AG20443 (cell line): ENCODE measurements around the gene GAS2L2.
A peak's percentile ranks its signal among the peaks of the same experiment; 100 is the strongest.
"Not testable (repeated sequence)": the region's sequence is repeated elsewhere in the genome, so short reads cannot be mapped to it uniquely, and the experiment has no call there.

Source experiments
- DNase-seq: peaks from one replicate; pipeline ENCODE4 v3.0.0; 2012; ENCODE audit warnings: low spot score, mixed read lengths

The GAS2L2 gene

DNA sequence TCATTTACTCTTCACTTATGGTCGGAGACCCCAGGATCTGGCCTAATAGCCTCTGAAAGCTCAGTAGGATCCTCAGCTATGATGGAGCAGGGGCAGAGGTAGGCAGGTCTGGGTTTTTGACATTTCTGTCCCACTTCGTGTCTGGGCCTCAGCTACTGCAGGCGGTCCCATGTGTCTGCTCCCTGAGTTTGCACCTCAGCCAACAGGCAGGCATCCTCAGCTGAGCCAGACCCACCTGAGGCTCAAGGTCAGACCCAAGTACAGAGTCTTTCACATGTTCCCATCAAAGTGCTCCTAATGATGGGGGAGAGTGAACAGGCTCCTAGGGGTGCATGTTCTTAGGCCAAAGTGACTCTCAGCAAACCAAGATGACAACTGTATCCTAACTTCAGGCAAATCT lies 24.5 kb downstream of the GAS2L2 start:
- no peak for DNase-seq

- no peak for DNase-seq
These were observed 25.4 kb downstream of the GAS2L2 start for GRCh38 chr17:35727635-35728034.

DNA sequence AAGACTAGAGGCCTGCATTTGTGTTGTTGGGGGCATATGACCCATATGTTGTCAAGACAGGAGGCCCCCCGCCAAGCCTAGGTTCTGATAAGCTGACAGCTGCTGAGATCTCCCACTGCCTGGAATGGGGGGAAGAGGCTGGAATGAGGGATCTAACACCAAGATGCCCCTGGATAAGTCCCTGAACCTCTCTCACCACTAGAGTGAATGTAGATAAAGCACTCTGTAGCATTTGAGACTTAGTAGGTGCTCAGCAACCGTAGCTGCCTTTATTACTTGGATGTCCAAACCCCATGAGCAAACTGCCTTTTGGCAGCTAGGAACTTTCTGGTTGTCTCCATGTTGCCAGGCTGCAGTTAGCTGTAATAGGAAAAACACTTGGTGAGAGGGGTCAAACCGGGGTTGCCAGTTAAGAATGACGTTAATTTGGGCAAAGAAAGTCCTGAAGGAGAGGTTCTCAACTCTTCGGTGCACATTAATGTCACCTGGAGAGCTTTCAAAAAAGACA lies 26.0 kb downstream of the GAS2L2 start:
- DNase-seq, result peak; percentile 8

GRCh38 chr17:35726127-35726952 lies 26.7 kb downstream of the GAS2L2 start:
- DNase-seq, result peak; percentile 87

DNA sequence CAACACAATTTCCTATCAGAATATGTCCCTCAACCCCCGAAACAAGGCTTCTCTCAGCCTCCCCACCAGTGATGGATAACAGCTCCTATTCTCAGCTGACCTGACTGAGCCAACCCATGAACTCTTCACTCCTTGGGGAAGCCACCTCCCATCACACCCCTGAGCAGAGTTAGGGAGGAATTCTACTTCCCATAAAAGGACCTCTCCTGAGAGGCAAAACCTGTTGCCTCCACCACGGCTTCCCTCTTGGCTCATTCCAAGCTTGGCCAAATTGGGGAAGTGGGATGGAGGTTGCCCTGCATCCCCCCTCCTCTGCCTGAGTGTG lies 27.3 kb downstream of the GAS2L2 start:
- DNase-seq, result peak; percentile 11

GRCh38 chr17:35725058-35725457 lies 28.0 kb downstream of the GAS2L2 start:
- no peak for DNase-seq

- DNase-seq, result no peak
These were observed 29.3 kb downstream of the GAS2L2 start for GRCh38 chr17:35723735-35724134.

GRCh38 chr17:35717475-35717874 lies 35.6 kb downstream of the GAS2L2 start:
- no peak for DNase-seq

- DNase-seq, result no peak
These were observed 36.1 kb downstream of the GAS2L2 start for GRCh38 chr17:35716897-35717465.

DNA sequence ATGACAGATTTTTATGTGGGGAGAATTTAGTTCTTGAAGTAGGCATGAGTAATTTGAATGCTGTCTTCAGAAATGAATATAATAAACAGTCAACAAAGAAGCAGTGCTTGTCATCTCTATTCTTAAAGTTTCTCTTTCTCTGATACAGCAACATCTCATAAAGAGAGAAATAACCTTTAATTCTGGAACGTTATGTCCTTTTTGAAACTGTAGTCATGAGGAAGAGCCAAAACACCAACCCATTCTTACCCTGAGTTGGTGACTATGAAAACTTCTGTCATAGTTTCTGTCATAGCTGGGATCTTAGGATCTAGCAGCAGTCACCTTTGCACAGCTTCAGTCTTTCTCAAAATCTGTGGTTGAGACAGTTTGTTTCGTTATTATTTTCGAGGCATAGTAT lies 36.9 kb downstream of the GAS2L2 start:
- DNase-seq, result no peak

GRCh38 chr17:35715416-35715815 lies 37.6 kb downstream of the GAS2L2 start:
- no peak for DNase-seq

DNA sequence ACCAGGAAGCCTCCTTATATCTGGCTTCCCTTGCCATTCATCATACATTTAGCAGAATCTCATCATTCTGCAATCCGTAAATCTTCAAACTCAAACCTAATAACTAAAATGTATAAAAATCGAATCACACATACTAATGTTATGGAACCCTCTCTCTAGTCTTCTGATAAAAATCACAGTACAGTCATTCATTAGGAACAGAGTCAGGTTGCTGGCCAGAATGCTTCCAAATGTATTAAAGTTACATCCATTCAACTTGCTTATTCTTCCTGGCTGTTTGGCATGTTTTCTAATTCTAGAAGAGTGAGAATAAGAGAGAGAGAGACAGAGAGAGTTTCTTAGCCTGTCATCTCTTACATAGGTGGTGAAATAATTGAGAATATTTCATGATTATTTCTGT lies 38.1 kb downstream of the GAS2L2 start:
- no peak for DNase-seq

DNA sequence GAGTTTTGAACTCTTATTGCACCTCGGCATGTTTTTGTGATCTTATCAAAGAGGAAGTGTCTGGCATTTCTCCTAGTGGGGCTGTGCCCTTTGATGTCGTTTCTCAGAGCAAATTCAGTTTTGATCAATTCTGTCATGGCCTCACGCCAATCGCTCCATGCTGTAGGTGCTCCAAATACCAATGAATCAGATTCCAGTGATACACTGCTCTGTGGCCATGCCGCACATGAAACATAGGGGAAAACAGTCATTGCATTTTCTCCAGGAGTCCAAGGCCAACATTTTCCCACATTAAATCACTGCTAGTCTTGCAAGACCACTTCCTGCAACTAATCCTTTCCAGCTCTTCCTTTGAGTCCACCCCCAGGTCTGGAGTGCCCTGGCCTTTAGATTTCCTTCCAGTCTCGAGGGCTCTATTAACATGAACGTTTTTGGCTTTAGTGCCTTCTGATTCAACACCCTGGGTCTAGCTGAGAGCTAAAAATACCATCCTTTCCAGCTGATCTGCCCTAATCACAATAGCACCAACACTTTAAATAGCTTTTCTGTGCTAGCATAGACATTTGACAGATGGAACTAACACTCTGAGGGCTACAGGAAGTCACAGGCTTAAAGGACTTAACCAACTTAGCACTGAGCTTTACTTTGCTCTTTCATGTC lies 39.8 kb downstream of the GAS2L2 start:
- DNase-seq, result peak; percentile 77

- no peak for DNase-seq
These were observed 42.1 kb downstream of the GAS2L2 start for GRCh38 chr17:35710950-35711349.

DNA sequence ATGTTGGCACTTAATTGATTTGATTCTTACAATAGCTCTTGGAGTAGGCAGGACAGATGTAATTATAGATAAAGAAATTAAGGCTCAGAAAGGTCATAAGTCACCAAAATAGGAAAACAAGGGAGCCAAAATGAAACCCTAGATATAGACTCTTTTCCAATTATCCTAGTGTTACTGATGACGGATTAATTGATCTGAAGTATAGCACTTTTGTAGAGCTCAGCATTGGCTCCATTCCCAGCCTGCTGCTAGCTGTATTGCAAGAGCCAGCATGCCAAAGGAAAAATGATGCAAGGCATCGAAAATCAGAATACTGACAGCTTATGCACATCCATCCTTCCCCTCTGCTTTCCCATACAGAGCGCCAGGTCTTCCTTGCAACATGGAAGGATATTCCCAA lies 43.2 kb downstream of the GAS2L2 start:
- no peak for DNase-seq

DNA sequence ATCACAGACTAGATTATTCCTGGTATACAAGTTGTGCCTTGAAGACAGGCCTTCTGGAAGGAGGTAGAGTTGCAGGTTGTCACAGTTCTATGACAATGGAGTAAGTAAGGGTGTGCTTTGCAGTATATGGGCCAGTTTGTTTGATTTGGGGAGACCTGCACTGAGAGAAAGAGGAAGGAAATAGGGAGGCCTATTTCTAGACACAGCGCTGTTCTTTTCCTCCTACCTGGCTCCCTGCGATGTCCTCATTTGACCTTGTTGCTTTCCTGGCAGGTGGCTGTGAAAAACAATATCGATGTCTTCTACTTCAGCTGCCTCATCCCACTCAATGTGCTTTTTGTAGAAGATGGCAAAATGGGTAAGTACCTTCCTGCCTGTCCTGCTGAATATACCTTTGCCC lies 44.1 kb downstream of the GAS2L2 start:
- no peak for DNase-seq

GRCh38 chr17:35708149-35708548 lies 44.9 kb downstream of the GAS2L2 start:
- no peak for DNase-seq

DNA sequence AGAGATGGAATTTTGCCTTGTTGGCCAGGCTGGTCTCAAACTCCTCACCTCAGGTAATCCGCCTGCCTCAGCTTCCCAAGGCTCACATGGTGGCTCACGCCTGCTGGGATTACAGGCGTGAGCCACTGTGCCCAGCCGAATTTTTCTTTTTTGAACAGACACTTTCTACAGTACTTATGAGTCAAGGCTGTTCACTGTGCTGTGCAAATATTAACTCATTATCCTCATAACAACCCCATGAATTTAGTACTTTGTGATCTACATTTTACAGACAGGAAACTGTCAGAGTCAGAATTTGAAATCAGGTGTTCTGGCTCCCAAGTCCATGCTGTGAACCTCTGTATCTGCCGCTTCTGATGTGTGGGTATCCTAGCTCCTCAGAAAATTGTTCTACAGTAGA lies 47.3 kb downstream of the GAS2L2 start:
- DNase-seq, result no peak

DNA sequence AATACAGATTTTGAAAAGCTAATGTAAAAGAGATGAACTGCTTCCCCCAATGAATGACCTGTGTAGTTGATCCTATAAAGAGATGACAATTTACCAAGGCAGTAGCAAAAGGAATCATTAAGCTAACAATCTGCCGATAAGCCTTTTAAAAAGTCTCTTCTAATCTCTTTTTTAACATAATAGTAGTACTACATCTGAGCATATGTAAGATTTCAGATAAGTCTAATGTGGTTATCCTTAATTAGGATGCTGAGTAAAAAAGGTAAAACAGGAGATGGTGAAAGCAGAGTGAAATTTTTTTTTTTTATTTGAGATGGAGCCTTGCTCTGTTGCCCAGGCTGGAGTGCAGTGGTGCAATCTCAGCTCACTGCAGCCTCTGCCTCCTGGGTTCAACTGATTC lies 47.8 kb downstream of the GAS2L2 start:
- DNase-seq, result no peak

DNA sequence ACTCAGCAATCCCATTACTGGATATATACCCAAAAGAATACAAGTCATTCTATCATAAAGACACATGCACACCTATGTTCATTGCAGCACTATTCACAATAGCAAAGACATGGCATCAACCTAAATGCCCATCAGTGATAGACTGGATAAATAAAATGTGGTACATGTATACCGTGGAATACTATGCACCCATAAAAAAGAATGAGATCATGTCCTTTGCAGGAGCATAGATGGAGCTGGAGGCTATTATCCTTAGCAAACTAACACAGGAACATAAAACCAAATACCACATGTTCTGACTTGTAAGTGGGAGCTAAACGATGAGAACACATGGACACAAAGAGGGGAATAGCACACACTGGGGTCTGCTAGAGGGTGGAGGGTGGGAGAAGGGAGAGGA lies 49.7 kb downstream of the GAS2L2 start:
- DNase-seq, result not testable (repeated sequence)

DNA sequence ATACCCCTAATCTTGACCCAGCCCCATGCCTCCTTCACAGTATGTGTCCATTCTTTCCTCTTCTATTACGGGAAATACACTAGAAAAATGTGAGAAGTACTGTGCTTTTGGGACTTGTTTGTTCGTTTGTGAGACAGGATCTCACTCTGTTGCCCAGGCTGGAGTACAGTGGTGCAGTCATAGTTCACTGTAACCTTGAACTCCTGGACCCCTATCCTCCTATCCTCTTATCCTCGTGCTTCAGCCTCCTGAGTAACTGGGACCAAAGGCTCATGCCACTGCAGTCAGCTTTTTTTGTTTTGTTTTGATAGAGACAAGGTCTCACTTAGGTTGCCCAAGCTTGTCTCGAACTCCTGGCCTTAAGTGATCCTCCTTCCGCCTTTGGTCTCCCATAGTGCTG lies 51.5 kb downstream of the GAS2L2 start:
- no peak for DNase-seq

- peak; percentile 26 for DNase-seq
These were observed 52.9 kb downstream of the GAS2L2 start for GRCh38 chr17:35700150-35700549.

DNA sequence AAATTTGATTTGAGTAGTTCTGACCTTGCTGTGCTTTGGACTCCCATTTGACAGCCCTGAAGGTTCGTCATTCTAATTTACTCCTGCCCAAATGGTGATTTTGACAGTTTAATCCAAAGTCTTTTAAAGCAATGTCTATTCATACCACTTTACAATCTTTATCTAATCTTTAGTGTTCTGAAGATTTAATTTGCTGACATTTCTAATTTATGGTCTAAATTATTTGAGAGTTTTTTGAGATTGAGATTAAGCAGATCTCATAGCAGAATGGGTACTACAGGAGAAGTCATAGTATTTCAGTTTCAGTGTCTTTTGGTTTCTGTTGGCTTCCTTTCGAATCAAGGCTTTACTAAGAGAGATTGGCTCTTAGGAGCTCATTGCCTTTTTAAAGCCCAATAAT lies 54.2 kb downstream of the GAS2L2 start:
- no peak for DNase-seq
